ENCODE results near the gene KDM4C.

KDM4C gene

DNA sequence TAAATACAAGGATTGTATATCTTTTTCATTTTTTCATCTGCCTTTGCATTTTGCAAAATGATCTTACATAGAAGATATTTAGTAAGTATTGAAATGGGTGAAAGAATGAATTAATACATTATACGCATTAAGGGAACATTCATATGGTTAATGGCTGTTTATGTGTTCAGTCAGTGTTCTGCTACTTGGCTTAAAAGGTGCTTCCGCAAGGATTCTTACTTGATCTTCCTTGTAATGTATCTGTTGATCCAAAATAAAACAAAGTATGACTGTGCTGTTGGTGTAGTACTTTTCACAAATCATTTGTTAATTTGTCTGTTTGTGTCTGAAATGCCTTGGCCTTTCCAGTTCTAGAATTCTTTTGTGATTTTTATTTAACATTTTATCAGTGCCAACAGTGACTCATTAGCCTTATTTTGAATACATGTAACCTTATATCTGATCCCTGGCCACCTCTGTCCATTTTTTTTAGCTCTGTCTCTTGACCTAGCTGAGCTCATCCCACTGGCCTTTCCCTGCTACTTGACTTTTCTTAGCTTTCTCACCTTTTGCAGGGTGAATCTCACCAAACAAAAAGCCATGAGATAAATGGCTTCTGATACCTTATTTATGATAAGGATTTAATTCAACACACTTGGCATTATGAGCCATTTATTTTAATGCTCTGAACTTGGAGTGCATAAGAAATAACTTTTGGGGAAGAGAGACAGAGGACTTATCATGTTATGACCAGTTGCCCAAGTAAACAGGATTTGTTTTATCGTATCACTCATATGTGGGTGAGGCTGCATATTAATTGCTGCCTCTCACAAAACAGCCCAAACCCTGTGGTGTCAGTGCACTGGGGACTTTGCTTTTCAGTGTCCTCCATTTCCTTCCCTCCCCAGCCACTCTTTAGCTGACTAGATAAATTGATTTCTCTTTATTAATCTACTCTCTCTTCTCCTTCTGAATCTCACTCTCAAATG, 340.3 kb downstream of the KDM4C start:
- peak; percentile 47 for DNase-seq (ENCODE audit: low read depth)

DNA sequence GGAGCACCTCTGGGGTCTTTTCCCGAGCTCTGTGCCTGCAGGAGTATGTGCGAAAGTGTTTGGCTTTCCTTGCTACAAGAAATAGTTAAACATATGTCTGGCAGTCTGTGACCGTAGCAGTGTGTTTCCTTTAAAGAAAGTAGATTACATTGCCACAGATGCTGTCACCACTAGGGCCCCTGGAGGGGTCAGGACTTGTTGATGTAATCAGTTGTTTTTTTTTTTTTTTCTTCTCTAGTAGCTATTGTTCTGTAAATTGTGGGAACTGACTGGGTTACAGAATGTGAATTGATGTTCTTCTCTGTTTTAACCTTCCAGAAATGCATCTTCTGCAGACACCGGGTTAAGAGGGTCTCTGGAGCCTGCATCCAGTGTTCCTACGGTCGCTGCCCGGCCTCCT, 345.6 kb downstream of the KDM4C start:
- peak; percentile 27 for DNase-seq (ENCODE audit: low read depth)

- DNase-seq (ENCODE audit: low read depth) = peak; percentile 89
Measured at GRCh38 chr9:7103771-7104170, 346.0 kb downstream of the KDM4C start.

GRCh38 chr9:7104625-7105024, 346.9 kb downstream of the KDM4C start:
- DNase-seq (ENCODE audit: low read depth) = no peak

DNA sequence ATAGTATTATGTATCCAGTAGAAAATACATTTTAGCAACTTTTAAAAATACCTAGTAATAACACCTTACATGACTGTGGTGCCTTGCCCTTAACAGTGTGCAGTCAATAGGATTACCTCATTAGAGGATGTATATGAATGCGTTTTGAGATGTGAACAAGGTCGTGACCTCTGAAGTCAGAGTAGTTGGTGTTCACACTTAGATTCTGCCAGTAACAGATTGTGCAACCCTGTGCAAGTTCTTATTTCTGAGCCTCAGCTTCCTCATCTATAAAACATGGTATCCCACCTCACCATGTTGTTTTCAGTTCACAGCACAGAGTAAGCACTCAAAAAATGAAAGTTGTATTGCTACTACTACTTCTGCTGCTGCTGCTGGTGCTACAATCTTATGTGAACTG, 347.3 kb downstream of the KDM4C start:
- peak; percentile 12 for DNase-seq (ENCODE audit: low read depth)

DNA sequence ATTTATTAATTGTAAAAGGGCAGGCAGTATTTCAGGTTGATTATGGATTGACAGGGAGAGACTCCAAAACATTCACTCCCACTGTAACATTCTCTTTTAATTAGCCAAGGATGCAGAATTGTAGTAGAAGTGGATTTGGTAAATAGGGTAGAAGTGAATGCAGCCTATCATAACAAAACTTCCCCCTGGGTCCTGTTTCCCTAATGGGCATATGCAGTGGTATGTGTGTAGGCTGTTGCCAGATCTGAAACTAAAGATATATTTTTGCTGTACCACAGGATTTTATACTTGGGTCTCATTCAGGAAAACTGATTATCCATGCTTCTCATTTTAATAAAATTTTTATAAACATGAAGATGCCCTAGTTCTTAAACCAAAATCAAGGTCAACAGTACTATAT, 351.2 kb downstream of the KDM4C start:
- no peak for DNase-seq (ENCODE audit: low read depth)

DNA sequence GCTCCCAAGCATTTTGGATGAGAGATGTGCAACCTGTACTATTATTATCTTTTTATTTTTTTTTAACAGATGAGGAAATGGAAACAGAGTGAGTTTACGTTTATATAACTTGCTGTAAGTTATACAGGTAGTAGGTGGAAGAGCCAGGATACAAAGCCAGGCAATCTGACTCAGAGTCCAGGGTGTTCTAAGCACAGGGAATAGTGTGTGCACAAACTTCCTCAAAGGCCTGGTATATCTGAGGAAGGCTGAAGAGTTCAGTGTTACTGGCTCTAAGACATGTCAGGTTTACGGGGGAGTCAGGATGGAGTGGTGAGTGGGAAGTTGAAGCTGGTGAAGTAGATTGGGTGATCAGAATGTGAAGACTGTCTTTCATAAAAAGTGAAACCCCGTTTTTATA, 353.6 kb downstream of the KDM4C start:
- no peak for DNase-seq (ENCODE audit: low read depth)

DNA sequence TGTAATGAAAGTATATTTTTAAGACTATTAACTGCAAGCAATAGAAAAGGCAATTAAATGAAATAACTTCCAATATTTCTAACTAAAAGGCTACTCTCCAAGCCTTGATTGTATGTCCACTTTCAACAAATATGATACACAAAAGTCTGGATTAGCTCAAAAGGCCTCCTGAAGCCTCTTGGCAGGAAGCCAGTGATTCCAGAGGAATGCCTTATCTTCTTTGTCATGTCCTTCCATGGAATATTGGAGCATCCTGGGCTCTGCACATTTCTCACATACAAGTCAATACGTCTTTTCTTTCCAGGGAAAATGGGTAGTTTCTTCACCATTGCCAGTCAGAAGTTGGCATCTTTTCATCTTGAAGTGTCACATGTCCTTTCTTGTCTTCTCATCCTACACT, 357.8 kb downstream of the KDM4C start:
- peak; percentile 30 for DNase-seq (ENCODE audit: low read depth)

- peak; percentile 73 for DNase-seq (ENCODE audit: low read depth)
Measured at GRCh38 chr9:7117676-7118561, 360.1 kb downstream of the KDM4C start.

GRCh38 chr9:7118633-7119032, 360.9 kb downstream of the KDM4C start:
- peak; percentile 13 for DNase-seq (ENCODE audit: low read depth)

DNA sequence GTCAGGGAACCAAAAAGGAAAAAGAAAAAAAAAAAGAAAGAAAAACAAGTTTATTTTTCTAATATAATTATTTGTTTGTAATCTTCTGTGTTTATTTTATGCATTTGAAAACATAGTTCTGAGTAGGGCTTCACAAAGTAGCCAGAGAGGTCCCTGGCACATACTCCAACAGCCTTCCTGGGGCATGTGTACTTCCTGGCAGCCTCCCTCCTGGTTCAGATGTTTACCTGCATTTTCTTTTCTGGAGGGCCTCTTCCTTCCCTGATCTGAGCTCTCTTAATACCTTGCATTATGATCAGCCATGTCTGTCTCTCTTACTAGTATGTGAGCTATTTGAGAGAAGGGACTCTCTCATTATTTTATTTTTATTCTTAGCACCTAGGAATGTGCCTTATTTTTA, 361.8 kb downstream of the KDM4C start:
- no peak for DNase-seq (ENCODE audit: low read depth)

DNA sequence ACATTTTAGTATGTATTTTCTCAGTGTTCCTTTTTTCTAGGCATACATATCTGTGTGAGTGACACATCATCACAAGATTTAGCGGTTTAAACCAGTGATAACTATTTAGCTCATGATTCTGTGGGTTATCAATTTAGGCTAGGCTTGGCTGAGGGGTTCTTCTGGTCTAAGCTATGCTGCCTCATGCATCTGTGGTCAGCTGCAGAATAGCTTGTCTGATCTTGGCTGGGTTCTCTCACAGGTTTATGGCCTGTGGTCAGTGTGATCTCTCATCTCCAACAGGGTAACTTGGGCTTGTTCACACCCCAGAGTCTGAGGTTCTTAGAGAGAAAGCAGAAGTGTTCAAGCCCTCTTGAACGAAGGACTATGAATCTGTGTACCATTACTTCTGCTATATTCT, 363.3 kb downstream of the KDM4C start:
- peak; percentile 31 for DNase-seq (ENCODE audit: low read depth)

GRCh38 chr9:7121664-7122063, 363.9 kb downstream of the KDM4C start:
- no peak for DNase-seq (ENCODE audit: low read depth)

GRCh38 chr9:7123743-7124142, 366.0 kb downstream of the KDM4C start:
- no peak for DNase-seq (ENCODE audit: low read depth)

DNA sequence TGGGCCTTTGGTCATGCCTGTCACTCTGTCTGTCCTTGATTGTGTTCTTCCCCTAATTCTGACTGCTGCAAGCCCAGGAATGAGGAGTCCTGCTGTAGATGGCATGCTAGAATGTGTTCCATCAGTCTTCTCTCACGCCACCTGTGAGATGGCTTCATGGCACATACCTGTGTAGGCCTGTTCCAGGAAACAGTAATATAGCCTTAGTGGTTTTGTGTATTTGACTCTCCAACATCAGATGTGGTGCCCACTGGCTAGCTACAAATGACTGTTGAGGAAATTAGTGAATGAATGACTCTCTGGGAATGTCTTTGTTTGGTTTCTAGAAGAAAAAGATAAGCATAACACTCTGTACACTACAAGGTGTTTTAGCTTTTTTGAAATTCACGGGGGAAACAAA, 367.5 kb downstream of the KDM4C start:
- no peak for DNase-seq (ENCODE audit: low read depth)

DNA sequence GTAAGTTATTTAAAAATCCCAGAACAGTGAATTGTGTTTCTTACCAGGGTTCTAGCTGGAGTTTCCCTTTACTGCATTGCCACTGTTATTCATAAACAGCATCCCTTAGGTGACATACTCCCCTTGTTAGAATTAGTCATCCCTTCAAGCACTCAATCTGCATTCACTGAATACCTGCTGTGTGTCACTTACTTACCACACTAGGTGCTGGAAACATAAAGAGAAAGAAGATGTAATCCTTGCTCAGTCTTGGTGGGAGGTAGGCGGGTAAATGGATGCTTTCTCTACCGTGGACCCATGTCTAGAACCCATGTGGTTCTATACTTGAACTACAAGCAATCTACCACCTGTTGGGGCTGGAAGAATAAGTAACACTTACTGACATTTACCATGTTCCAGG, 371.6 kb downstream of the KDM4C start:
- no peak for DNase-seq (ENCODE audit: low read depth)

DNA sequence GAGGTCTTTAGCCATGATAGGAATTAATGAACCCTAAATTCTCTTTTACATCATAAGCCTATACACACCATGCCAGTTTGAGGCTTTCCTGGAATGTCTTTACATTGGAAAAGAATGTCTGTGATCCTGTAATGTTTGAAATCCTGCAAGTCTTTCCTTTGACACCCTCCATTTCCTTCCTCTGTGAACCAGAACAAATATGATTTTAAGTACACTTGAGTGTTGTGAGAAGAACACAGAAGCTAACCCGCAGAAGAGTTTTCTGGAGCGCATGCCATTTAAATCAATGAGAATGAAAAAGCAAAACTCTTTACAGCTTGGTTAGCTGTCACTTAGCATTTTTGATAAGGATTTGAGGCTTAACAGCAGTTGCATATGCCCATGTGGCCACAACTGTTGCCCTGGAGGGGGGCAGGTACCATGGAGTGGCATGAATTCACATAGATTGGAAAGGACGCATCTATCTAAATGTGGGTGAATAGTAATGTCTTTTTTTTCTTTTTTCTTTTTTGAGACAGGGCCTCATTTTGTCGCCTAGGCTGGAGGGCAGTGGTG, 372.6 kb downstream of the KDM4C start:
- DNase-seq (ENCODE audit: low read depth) = no peak

GRCh38 chr9:7132605-7133004, 374.8 kb downstream of the KDM4C start:
- DNase-seq (ENCODE audit: low read depth) = no peak

DNA sequence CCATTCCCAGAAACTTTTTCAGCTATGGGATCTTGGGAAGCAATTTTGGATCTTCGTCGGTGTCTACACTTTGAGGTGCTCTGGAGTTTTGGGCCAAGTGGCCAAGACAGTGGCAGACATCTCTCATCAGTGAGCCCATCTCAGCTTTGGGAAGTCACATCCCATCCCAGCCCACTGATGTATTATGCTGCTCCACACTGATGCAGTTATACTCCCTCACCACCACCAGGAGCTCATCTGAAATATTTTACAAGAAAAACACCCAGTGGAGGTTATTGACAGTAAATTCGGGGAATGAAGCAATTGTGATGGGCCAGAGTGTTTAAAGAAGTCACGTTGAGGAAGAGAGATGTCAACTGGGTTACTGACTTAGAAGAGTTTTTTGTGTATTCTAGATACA, 378.0 kb downstream of the KDM4C start:
- DNase-seq (ENCODE audit: low read depth) = no peak

- DNase-seq (ENCODE audit: low read depth) = no peak
Measured at GRCh38 chr9:7137040-7137439, 379.3 kb downstream of the KDM4C start.

GRCh38 chr9:7137571-7137970, 379.8 kb downstream of the KDM4C start:
- DNase-seq (ENCODE audit: low read depth) = no peak

DNA sequence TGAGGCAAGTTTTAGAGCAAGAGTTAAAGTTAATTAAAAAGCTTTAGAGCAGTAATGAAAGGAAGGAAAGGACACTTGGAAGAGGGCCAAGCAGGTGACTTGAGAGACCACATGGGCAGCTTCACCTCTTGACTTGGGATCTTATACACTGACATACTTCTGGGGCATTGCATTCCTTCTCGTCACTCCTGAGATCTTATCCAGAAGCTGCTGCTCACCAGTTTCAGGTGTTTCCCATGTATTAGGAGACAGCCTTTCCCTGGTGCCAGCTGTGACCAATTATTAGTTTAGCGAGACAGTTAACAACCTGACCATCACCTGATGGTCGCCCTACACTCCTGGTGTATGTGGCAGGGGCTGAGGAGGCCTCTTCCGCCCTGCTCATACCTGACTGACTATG, 382.1 kb downstream of the KDM4C start:
- DNase-seq (ENCODE audit: low read depth) = no peak

GRCh38 chr9:7140401-7140800, 382.6 kb downstream of the KDM4C start:
- DNase-seq (ENCODE audit: low read depth) = no peak

Measured in amniotic epithelial cell (primary cell).